GM19324 (cell line): ENCODE measurements around the gene RRP36.

Experiments
- ATAC-seq: cut with Tn5 transposase; IDR thresholded peaks from one replicate; pipeline ENCODE4 v1.9.1; 2021; ENCODE audit warnings: mild to moderate bottlenecking, moderate library complexity; ENCODE audit not compliant: unreplicated experiment, low FRiP score

The RRP36 gene

DNA sequence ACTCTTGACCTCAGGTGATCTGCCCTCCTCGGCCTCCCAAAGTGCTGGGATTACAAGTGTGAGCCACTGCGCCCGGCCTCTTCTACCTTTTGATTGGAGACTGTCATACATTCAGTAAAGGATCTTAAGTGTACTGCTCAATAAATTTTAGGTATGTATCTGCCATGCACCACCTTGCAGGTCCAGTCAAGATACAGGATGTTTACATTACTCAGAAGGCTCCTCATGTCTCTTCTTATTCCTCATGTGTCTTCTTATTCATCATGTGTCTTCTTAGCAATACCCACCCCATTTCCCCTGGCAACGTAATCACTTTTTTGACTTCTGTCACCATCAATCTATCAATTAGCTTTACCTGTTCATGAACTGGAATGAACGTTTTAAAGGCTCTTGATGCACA, 15.6 kb upstream of the RRP36 start:
- ATAC-seq: no peak

- ATAC-seq: no peak
These were observed 15.2 kb upstream of the RRP36 start for GRCh38 chr6:43006251-43006650.

GRCh38 chr6:43007126-43007525, 14.3 kb upstream of the RRP36 start:
- ATAC-seq: no peak

- ATAC-seq: no peak
These were observed 12.3 kb upstream of the RRP36 start for GRCh38 chr6:43009124-43009523.

DNA sequence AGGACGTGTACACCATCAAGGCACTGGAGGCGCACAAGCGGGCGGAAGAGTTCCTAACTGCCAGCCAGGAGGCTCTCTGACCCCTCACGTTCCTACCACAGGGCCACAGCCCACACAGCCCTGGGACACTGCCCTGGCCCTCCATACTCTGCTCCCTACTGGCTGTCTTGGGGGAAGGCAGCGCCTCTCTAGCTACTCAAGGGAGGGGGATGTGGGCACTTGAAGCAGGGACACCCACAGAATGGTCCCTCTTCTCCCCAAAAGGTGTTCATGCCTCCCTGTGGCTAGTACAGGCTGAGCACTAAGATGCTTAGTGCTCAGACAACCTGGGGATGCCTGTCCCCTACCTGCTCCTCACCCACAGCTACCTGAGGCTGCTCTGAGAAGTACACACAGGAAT, 10.2 kb upstream of the RRP36 start:
- no peak for ATAC-seq

- ATAC-seq: no peak
These were observed 9.1 kb upstream of the RRP36 start for GRCh38 chr6:43012364-43012763.

DNA sequence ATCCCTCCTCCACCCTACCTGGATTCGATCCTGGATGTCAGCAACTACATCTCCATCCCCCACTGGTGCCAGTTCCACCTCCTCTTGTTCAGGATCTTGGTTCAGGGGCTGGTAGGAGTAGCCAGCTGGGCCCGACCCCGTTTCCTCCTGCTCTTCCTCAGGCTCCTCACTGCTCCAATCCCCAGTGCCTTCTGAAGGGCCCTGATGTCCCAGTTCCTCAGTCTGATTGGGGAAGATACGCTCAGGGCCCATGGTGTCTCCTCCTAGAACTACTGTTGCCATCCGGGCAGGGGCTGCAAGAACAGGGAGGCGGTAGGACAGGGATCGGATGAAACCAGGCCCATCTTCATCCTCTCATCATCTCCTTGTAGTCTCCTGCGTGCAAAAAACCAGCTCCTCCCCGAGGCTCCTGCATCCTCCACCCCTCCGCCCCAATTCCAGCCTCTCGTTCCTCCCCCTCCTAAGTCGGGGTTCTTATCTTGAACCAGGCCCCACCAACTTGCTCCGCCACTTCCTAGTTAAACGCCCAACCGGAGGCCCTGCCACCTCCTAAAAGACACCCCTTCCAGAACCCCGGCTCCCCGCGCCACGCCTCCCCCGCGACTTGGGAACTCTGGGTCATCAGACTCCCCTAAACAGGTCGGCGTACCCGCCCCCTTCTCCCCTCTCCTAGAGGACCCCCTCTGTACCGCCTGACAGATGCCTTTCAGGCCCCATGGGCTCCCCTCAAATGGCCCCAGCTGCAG, 8.2 kb upstream of the RRP36 start:
- ATAC-seq: peak; percentile 2

DNA sequence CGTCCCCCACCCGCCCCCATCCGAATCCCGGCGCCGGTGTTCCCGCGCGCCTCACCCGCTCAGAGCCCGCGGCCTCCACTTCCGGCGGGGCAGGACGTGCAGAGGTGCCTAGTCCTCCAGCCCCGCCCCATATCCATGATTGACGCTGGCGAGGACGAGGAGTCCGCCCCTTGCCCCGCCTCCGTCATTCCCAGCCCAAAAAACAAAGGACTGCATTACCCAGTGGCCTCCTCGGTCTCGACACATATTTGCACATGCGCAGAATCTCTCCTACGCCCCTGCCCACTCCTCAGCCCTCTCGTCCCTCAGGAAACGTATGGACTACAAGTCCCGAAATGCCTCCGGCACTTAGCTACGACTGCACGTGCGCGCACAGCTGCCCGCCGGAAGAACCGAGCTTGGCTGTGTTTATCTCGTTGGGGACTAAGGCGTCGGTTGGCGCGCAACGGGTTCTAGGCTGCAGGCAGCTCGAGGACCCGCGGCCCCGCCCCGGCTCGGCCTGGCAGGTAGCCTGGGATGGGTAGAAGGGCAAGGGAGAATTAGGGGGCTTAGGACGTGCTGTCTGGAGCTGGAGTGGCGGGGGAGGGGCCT, 7.5 kb upstream of the RRP36 start, which contains the start of the genes KLHDC3 and MEA1:
Gene KLHDC3 (plus strand): TSS at position 407 of the 591 bp plus-strand sequence. CDS start 2,944 bp downstream, outside the sequence.
Gene MEA1 (minus strand): TSS at position 104 of the 591 bp plus-strand sequence. CDS start 133 bp downstream, outside the sequence.
- peak; percentile 96 for ATAC-seq

- ATAC-seq: no peak
These were observed 7.0 kb upstream of the RRP36 start for GRCh38 chr6:43014434-43014909.

DNA sequence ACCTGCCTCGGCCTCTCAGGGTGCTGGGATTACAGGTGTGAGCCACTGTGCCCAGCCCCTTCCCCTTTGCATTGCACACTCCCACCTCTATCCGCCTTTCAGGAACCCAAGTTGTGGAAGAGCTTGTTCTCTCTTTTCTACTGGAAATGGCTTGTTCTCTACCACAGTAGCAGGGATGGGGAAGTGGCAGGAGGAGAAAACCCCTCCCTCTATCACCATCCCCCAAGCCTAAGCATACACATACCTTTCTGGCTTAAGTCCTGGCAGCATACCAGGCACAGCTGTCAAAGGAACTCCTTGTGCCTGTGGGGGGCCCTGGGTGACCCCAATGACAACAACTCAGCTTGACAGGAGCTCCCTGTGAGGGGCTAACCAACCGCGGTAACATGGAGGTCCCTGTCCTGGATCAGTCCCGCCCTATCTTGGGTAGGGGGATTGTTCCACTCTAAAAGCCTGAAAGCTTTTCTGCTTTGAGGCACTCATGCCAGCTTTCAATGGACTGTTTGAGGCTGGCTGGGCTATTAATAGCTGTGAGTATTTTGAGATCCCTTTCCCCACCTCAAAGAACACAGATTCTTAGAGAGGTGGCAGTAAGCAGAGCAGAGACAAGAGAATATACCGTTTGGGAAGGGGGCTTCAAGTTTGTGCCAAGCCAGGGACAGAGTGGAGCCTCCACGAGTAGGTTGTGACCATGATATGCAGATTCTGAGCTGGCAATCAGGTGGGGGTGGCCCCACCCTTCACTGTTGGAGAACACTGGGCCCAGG, 5.1 kb upstream of the RRP36 start:
- no peak for ATAC-seq

- ATAC-seq: no peak
These were observed 4.5 kb upstream of the RRP36 start for GRCh38 chr6:43016943-43017334.

DNA sequence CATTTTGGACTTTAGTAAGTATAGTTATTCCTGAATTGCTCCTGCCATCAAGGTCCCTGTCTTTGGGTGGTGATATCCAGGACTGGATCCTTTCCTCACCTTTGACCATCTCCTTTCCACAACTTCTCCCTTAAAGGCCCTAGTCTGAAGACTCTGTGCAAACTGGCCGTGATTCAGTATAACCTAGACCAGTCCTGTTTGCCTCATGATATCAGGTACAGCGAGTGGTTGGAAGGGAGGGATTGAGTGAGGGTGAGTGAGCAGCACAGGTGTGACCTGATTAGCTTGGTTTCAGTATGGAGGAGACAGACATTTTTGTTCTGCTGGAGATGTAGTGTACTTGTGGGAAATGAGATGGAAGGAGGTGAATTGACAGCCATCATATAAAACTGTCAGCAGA, 2.3 kb upstream of the RRP36 start:
- no peak for ATAC-seq

GRCh38 chr6:43020052-43020705, 1.2 kb upstream of the RRP36 start:
- no peak for ATAC-seq

DNA sequence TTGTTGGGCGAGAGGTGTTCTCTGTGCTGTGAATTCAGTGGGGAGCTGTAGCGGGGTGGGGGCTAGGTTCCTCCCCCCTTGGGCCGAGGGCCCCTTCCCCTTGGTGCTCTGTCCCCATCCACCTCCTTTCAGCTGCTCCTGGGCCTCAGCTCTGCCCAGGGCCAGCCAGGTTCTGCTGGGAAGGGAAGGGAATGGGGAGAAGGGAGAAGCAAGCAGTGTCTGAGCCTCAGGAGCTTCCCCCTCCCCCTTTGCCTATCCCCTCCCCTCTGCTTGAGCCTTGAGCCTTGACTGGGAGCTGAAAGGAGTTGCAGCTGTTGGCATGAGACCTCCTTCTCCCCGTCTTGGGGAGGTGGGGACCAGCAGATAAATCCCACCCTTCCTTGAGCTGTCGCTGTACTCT, 576 bp upstream of the RRP36 start:
- no peak for ATAC-seq

DNA sequence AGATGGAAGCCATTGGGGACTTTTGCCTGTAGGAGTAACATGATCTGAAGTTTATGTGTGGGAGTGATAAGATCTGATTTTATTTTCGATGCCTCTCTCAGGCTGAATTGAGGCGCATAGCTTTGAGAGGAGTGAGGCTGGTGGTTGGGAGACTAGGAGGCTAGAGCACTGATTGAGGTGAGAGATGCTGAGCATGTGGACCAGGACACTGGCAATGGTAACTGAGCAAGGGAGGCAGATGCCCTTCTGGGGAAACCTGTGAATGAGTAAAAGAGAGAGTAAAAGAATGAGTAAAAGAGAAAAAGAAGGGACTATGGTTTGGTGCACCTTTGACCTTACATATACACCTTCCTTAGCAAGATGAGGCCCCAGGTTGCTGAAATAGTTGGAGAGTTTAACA, 3.0 kb downstream of the RRP36 start:
- ATAC-seq: no peak

- ATAC-seq: no peak
These were observed 4.9 kb downstream of the RRP36 start for GRCh38 chr6:43026365-43026764.

- ATAC-seq: no peak
These were observed 7.7 kb downstream of the RRP36 start for GRCh38 chr6:43029120-43029519.

GRCh38 chr6:43032326-43032725, 10.9 kb downstream of the RRP36 start:
- ATAC-seq: no peak

GRCh38 chr6:43033496-43034189, 12.2 kb downstream of the RRP36 start:
- no peak for ATAC-seq

GRCh38 chr6:43034190-43034525, 12.7 kb downstream of the RRP36 start:
- no peak for ATAC-seq
